ENCODE data around the gene RGS12.

Gene RGS12

DNA sequence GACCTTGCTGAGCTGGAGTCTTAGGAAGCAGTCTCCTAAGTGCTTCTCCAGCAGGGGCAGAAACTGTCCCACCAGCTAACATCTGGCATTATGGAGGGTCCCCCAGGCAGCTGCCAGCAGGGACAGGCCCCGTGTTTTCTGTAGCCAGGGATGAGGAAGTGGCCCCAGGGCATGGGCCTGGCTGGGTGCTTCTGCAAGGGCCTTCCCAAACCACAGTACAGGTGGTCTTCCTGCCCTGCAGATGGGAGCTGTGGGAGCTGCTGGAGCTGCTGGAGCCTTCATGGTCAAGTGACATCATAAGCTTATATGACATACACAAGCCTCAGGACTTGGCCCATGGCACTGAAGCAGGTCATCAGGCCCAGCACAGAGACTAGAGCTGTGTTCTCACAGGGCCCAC lies 48.8 kb upstream of the RGS12 start:
- H3K4me2 ChIP-seq (ENCODE audit: low read length), result no peak overlapping the region
- H3K9me2 ChIP-seq (ENCODE audit: low read depth, low read length), result no peaks in the 10 kb centered on the region
- H3K27me3 ChIP-seq (ENCODE audit: insufficient read depth, low read length), result no peaks in the 10 kb centered on the region
- no peaks in the 10 kb centered on the region for H3K36me3 ChIP-seq (ENCODE audit: insufficient read depth, low read length)
- H4K20me1 ChIP-seq (ENCODE audit: insufficient read depth, low read length), result no peaks in the 10 kb centered on the region
- H3K79me2 ChIP-seq (ENCODE audit: insufficient read depth, low read length), result no peaks in the 10 kb centered on the region
- no peaks in the 10 kb centered on the region for H3F3A ChIP-seq (ENCODE audit: insufficient read depth, low read length)
- TF ChIP-seq, protein P1, sequence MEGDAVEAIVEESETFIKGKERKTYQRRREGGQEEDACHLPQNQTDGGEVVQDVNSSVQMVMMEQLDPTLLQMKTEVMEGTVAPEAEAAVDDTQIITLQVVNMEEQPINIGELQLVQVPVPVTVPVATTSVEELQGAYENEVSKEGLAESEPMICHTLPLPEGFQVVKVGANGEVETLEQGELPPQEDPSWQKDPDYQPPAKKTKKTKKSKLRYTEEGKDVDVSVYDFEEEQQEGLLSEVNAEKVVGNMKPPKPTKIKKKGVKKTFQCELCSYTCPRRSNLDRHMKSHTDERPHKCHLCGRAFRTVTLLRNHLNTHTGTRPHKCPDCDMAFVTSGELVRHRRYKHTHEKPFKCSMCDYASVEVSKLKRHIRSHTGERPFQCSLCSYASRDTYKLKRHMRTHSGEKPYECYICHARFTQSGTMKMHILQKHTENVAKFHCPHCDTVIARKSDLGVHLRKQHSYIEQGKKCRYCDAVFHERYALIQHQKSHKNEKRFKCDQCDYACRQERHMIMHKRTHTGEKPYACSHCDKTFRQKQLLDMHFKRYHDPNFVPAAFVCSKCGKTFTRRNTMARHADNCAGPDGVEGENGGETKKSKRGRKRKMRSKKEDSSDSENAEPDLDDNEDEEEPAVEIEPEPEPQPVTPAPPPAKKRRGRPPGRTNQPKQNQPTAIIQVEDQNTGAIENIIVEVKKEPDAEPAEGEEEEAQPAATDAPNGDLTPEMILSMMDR (IDR thresholded peaks at IDR 0.05; ENCODE audit: low read length), result no peak
- no peak for TF ChIP-seq EZH2 (IDR thresholded peaks at IDR 0.05; ENCODE audit: borderline replicate concordance, low read length)
- H2AFZ ChIP-seq (ENCODE audit: low read length), result no peak overlapping the region
- no peak overlapping the region for H3K27ac ChIP-seq (ENCODE audit: low read depth, low read length, poor library complexity, severe bottlenecking)
- H3K4me1 ChIP-seq (ENCODE audit: insufficient read depth, low read length, severe bottlenecking), result no peaks in the 10 kb centered on the region
- H3K4me3 ChIP-seq (ENCODE audit: low read depth, low read length, poor library complexity, severe bottlenecking), result no peak overlapping the region
- H3K9me3 ChIP-seq (ENCODE audit: low read length), result no peaks in the 10 kb centered on the region
- no peak overlapping the region for H3K9ac ChIP-seq (ENCODE audit: low read length)

DNA sequence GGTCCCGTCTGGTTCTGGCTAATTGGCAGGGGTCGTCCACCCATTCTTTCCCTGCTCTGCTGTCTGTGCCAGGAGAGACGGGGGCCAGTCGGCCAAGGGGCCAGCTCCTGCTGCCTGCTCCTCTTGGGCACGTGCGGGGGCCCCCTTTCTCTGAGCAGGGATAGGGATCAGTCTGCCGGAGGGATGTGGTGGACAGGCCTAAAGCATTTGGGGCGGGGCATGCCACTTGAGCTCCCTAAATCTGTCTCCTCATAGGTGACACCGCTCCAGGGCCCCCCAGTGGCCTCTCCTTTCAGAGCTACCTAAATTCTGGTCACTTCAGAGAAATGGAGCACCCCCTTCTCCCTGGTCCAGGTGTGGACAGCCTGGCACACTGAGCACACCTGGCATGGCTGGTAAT lies 48.1 kb upstream of the RGS12 start:
- no peaks in the 10 kb centered on the region for H3K27me3 ChIP-seq (ENCODE audit: insufficient read depth, low read length)
- no peaks in the 10 kb centered on the region for H3K79me2 ChIP-seq (ENCODE audit: insufficient read depth, low read length)
- no peaks in the 10 kb centered on the region for H3K4me1 ChIP-seq (ENCODE audit: insufficient read depth, low read length, severe bottlenecking)
- no peak for TF ChIP-seq EZH2 (IDR thresholded peaks at IDR 0.05; ENCODE audit: borderline replicate concordance, low read length)
- TF ChIP-seq, protein P1 (IDR thresholded peaks at IDR 0.05; ENCODE audit: low read length), result no peak
- H3K36me3 ChIP-seq (ENCODE audit: insufficient read depth, low read length), result no peaks in the 10 kb centered on the region
- H3K4me3 ChIP-seq (ENCODE audit: low read depth, low read length, poor library complexity, severe bottlenecking), result no peak overlapping the region
- no peak overlapping the region for H3K4me2 ChIP-seq (ENCODE audit: low read length)
- no peaks in the 10 kb centered on the region for H3K9me2 ChIP-seq (ENCODE audit: low read depth, low read length)
- H2AFZ ChIP-seq (ENCODE audit: low read length), result no peak overlapping the region
- no peaks in the 10 kb centered on the region for H3K9me3 ChIP-seq (ENCODE audit: low read length)
- no peaks in the 10 kb centered on the region for H3F3A ChIP-seq (ENCODE audit: insufficient read depth, low read length)
- no peak overlapping the region for H3K9ac ChIP-seq (ENCODE audit: low read length)
- H4K20me1 ChIP-seq (ENCODE audit: insufficient read depth, low read length), result no peaks in the 10 kb centered on the region
- no peak overlapping the region for H3K27ac ChIP-seq (ENCODE audit: low read depth, low read length, poor library complexity, severe bottlenecking)

DNA sequence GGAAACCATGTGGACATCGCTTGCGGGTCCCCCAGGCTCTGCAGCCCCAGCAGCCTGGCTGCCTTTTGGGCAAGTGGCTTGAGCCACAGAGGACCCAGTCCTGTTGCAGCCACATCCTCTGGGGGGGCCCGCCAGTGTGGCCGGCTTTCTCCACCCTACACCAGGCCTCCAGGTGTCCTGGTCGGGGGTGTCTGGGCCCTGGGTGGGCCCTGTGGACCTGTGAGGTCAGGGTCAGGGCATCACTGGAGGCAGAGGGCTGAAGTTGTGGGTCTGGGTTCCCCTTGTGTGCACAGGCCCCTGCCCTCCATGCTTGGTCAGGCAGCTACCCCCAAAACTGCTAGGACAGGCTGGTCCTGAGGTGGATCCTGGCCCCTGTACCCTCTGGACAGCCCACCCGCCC lies 47.1 kb upstream of the RGS12 start:
- Histone ChIP-seq H3K9me3 (ENCODE audit: low read length) (no peaks in the 10 kb centered on the region), H3K4me1 (ENCODE audit: insufficient read depth, low read length, severe bottlenecking) (no peaks in the 10 kb centered on the region), H3K36me3 (ENCODE audit: insufficient read depth, low read length) (no peaks in the 10 kb centered on the region), H3K27me3 (ENCODE audit: insufficient read depth, low read length) (no peaks in the 10 kb centered on the region), H2AFZ (ENCODE audit: low read length) (no peak overlapping the region), H3K27ac (ENCODE audit: low read depth, low read length, poor library complexity, severe bottlenecking) (no peak overlapping the region), H3K9me2 (ENCODE audit: low read depth, low read length) (no peaks in the 10 kb centered on the region), H4K20me1 (ENCODE audit: insufficient read depth, low read length) (no peaks in the 10 kb centered on the region), H3K9ac (ENCODE audit: low read length) (no peak overlapping the region), H3K79me2 (ENCODE audit: insufficient read depth, low read length) (no peaks in the 10 kb centered on the region), H3K4me3 (ENCODE audit: low read depth, low read length, poor library complexity, severe bottlenecking) (no peak overlapping the region), H3K4me2 (ENCODE audit: low read length) (no peak overlapping the region), H3F3A (ENCODE audit: insufficient read depth, low read length) (no peaks in the 10 kb centered on the region)
- TF ChIP-seq, protein P1 (IDR thresholded peaks at IDR 0.05; ENCODE audit: low read length), result no peak

Data from OCI-LY1 (cell line).